Peyer's patch (tissue), 4 donors: ENCODE results near the gene CTNNA2.

Experiments used
- POLR2A ChIP-seq, 2 donors: fragments of 450-650 bp; IDR thresholded peaks; one replicate each; pipeline ENCODE4 v1.5.1; 2017; ENCODE audit warnings: antibody characterized with exemption in 2 of 2, mild to moderate bottlenecking in 2 of 2, moderate library complexity in 2 of 2
- TF ChIP-seq, protein P1 (sequence below), 6 experiments: fragments of 450-650 bp in 4 of 6; fragments of 200-600 bp in 2 of 6; sonication (generic) in 1 of 6; IDR thresholded peaks; one replicate each; pipeline ENCODE4 v1.5.1; 2017 to 2019; ENCODE audit warnings: antibody characterized with exemption in 6 of 6, mild to moderate bottlenecking in 3 of 6, moderate library complexity in 1 of 6

DNA sequence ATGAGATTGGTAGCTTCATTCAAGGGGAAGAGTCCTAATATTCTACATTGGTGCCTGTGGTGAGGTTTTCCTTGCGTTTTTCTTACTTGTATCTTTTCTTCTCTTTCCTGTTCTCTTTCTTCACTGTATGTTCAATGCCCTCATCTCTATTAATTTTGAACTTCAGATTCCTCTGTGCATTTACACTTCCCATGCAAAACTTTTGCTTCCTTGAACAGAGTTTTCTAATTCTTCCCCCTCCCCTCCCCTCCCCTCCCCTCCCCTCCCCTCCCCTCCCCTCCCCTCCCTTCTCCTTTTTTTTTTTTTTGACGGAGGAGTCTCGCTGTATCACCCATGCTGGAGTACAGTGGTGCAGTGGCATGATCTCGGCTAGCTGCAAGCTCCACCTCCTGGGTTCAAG, 403.4 kb downstream of the CTNNA2 start:
- TF ChIP-seq, protein P1, sequence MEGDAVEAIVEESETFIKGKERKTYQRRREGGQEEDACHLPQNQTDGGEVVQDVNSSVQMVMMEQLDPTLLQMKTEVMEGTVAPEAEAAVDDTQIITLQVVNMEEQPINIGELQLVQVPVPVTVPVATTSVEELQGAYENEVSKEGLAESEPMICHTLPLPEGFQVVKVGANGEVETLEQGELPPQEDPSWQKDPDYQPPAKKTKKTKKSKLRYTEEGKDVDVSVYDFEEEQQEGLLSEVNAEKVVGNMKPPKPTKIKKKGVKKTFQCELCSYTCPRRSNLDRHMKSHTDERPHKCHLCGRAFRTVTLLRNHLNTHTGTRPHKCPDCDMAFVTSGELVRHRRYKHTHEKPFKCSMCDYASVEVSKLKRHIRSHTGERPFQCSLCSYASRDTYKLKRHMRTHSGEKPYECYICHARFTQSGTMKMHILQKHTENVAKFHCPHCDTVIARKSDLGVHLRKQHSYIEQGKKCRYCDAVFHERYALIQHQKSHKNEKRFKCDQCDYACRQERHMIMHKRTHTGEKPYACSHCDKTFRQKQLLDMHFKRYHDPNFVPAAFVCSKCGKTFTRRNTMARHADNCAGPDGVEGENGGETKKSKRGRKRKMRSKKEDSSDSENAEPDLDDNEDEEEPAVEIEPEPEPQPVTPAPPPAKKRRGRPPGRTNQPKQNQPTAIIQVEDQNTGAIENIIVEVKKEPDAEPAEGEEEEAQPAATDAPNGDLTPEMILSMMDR (IDR thresholded peaks at IDR 0.05) = no peak
- TF ChIP-seq POLR2A (IDR thresholded peaks at IDR 0.05) = no peak
